CD4-positive, alpha-beta T cell treated with Interleukin-21 for 1 hour (primary cell): ENCODE data around the gene INO80B.
"Not testable (repeated sequence)": the region's sequence is repeated elsewhere in the genome, so short reads cannot be mapped to it uniquely, and the experiment has no call there.

Source experiments
- DNase-seq: peaks from one replicate; pipeline ENCODE4 v3.0.0-alpha.2; 2020

INO80B gene

DNA sequence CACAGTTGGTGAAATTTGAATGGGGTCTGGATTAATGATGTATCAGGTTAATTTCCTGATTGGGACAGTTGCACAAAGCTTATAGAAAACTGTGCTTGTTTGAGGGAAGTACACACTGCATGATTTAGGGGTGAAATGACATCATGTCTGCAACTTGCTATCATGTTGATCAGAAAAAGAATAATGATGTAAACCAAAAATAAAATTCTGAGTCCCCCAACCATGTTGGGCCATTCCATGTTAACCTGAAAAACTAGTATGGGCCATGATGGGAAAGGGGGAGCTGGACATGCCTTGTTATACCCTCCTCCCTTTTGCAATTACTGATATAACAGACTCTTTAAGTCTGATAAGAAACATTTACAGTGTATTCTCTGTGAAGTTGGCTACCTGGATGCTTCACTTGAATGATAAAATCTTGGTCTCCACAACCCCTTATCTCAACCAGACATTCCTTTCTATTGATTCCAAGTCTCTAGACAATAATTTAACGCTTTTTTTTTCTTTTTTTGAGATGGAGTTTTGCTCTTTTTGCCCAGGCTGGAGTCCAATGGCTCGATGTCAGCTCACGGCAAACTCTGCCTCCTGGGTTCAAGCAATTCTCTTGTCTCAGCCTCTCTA lies 4.2 kb upstream of the INO80B start:
- no peak for DNase-seq

DNA sequence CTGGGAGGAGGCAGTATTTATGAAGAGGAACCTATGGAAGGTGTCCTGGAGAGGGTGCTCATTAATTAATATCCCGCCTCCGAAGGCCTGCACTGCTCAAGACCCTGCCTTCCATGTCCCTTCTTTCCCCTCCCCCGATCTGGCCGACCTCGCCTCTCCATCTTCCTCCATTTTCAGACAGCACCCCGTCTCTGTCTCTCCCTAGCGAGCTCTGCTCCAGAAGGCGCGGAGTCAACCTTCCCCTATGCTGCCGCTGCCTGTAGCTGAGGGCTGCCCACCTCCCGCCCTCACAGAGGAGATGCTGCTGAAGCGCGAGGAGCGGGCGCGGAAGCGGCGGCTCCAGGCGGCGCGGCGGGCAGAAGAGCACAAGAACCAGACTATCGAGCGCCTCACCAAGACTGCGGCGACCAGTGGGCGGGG lies 2.3 kb downstream of the INO80B start:
- no peak for DNase-seq

DNA sequence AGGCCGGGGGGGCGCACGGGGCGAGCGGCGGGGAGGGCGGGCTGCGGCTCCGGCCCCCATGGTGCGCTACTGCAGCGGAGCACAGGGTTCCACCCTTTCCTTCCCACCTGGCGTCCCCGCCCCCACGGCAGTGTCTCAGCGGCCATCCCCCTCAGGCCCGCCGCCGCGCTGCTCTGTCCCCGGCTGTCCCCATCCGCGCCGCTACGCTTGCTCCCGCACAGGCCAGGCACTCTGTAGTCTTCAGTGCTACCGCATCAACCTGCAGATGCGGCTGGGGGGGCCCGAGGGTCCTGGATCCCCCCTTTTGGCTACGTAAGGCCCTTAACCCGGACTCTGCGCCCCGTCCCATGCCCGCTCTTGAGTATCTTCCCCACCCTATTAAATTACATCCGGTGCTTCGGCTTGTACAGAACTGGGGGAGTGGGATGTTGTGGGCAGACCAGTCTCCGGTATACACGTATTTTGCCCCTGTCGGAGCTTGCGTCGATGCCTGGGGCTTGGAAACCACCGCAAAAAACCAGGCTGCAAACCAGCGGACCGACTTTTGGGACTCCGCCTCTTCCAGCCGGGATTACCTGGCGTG lies 2.8 kb downstream of the INO80B start:
- peak; percentile 86 for DNase-seq

DNA sequence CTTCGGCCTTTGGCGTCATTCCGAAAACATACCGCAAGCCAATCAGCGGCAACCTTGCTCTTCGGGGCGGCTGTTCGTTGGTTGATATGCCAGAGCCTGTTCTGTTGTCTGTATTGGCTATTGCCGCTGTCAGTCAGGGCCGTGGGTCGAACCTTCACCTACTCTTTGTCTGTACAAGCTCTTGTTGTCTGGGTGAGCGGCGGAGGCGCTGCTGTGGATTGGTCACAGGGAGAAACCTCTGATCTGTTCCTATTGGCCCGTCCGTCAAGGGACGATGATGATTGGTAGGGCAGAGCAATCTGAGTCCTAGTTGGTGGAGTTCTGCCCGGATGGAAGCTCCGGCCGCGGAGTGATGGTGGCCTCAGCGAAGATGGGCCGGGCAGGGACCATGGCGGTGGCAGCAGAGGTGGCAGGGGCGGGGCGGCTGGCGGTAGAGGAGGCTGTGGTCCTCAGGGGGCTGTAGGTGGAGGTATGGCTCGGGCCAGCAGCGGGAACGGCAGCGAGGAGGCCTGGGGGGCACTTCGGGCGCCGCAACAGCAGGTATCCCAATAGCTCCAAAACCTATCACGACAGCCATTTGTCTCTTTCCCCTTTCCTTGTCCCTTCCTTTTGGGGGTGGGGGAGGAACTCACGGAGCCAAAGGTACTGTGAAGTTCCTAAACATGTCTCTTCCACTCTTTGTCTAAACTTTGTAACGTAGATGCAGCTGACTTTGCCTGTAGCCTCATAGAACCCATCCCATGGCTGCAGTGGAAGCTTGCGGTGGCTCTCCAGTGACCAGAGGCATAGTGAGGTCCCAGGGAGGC lies 3.4 kb downstream of the INO80B start, which contains the start of gene WBP1:
Gene WBP1 (plus strand): TSS at position 307 of the 806 bp plus-strand sequence. CDS start 165 bp downstream, at position 472.
- DNase-seq, result peak; percentile 100

DNA sequence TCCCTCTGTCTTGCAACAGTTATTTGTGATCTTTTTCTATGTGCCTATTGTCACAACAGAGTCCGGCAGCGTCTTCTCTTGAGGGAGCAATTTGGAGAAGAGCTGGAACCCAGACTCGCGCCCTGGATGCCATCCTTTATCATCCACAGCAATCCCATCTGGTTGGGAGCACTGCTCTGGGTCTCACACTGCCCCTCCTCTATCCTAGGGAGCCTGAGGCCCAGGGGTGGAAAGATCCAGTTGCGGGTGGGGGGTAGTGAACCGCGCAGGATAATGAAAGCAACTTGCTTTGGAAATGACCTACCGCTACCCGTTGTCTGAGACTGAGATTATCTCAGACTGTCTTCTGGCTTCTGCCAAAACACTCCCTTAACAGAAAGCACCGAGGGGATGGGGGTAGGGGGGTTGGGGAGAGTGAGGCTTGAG lies 4.1 kb downstream of the INO80B start:
- DNase-seq, result no peak

DNA sequence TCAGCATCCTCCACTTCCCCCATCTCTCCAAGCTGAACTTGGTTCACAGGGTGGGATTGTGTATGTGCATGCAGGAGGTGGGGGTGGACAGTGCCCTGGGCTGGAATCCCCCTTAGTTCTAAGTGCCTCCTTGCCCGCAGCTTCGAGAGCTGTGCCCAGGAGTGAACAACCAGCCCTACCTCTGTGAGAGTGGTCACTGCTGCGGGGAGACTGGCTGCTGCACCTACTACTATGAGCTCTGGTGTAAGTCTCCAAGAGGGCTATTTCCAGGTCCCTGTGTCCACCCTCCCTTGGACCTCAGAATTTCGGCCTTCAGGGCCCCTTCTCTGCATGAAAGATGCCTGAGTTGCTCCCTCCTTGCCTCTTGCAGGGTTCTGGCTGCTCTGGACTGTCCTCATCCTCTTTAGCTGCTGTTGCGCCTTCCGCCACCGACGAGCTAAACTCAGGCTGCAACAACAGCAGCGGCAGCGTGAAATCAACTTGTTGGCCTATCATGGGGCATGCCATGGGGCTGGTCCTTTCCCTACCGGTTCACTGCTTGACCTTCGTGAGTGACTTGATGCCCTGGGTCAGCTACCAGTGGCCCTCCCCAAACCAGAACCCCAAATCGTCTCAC lies 4.7 kb downstream of the INO80B start:
- not testable (repeated sequence) for DNase-seq

DNA sequence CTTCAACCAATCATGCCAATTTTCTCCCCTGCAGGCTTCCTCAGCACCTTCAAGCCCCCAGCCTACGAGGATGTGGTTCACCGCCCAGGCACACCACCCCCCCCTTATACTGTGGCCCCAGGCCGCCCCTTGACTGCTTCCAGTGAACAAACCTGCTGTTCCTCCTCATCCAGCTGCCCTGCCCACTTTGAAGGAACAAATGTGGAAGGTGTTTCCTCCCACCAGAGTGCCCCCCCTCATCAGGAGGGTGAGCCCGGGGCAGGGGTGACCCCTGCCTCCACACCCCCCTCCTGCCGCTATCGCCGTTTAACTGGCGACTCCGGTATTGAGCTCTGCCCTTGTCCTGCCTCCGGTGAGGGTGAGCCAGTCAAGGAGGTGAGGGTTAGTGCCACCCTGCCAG lies 5.3 kb downstream of the INO80B start:
- not testable (repeated sequence) for DNase-seq

DNA sequence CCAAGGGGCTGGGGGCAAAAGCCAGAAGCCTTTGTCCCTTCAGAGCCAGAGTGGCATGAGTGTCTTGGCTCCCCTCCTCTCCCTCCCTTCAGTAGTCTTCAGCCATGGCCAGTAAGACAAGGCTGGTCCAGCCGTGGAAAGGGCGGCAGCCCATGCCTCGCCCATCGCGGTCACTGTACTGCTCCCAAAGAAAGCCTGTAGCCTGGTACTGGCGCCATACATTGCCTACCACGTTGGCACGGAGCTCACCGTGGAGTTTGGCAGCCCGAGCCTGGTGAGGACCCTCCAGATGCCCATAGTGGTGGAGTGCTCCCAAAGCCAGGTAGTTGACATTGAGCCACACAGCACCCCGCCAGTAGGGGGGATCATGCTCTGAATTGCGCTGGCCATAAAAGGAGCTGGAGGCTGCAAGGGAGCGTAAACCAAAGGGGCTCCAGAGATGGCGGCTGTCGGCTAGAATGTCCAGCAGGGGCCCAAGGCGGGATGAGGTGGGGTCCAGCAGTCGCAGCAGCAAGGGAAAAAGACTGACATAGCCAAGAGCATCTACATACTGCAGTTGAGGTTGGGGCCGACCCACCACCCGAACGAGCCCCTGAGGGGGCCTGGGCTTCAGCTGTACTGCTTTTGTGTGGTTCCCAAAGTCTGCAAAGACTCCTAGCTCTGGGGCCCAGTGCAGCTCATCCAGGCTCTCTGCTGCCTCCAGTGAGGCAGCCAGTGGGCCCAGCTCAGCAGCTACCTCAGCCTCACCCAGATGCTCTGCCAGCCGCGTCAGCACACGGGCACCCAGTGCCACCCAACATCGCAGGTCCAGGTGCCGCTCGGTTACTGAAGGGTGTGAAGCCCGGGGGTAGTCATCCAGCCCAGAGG lies 6.5 kb downstream of the INO80B start:
- DNase-seq, result no peak

DNA sequence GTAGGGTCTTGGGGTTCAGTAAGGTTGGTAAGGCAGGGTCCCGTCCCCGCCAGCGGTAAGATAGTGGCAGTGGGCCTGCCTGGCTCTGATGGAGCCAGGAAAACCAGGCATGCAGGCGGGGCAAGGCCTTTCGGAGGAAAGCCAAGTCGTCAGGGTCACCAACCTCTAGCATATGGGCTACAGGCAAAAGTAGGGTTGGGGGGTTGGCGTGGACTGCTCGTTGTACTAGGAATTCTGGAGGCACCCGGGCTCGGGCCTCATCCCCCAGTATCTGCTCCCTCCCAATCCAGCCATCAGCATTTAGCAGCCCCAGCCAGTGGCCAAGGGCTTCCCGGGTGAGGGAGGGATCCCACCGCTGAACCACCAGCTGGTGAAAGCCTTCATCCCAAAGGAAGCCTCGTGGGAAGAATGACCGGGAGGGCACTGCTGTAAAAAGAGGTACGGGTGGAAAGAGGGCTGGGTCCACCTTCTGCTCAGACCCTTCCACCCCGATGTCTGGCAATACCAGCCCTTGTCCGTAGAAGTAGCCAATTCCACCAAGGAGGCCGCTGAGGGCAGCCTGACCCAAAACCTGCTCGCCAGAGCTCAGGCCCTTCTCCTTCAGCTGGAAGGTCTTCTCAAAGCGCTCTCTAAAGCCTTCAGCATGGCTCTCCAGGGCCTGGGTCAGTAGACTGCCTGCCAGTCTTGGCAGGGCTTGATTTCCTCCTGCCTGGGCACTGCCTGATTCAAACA lies 7.3 kb downstream of the INO80B start:
- no peak for DNase-seq

DNA sequence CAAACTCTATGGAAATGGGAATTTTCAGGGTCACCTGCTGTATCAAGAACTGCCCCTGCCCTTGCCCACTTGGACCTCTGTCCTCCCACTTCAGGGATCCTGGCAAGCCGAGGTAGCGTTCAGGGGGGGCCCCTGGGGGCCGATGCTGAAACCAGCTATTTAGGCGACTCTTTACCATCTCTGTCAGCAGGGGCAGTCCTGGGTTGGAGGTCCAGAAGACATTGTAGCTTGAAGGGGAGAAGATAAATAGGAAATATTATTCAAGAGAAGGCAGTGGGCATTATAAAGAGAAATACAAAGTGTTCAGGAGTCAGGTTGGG lies 7.9 kb downstream of the INO80B start:
- no peak for DNase-seq

DNA sequence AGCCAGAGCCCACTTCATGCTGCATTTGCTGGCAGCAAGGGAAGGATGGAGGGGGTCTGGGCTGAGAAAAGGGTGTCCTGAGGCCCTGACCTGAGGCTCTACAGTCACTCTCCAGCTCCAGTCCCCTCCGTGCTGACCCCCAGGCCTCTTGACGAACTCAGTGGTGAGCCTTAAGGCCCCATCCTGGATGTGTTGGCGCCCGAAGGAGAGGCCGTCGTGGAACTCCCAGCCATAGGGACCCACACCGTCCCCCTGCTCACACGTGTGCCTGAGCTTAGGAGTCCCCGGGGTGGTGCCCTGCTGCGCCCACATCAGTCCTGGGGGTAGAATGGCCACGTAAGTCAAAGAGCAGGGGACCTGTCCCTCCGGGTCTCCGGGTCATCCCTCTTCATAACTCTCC lies 9.5 kb downstream of the INO80B start:
- DNase-seq, result no peak

DNA sequence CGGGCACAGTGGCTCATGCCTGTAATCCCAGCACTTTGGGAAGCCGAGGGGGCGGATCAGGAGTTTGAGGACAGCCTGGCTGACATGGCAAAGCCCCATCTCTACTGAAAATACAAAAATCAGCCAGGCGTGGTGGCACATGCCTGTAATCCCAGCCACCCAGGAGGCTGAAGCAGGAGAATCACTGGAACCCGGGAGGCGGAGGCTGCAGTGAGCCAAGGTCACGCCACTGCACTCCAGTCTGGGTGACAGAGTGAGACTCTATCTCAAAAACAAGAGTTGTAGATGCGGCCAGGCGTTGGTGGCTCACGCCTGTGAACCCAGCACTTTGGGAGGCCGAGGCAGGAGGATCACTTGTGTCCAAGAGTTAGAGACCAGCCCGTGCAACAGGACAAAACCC lies 15.9 kb downstream of the INO80B start:
- not testable (repeated sequence) for DNase-seq

DNA sequence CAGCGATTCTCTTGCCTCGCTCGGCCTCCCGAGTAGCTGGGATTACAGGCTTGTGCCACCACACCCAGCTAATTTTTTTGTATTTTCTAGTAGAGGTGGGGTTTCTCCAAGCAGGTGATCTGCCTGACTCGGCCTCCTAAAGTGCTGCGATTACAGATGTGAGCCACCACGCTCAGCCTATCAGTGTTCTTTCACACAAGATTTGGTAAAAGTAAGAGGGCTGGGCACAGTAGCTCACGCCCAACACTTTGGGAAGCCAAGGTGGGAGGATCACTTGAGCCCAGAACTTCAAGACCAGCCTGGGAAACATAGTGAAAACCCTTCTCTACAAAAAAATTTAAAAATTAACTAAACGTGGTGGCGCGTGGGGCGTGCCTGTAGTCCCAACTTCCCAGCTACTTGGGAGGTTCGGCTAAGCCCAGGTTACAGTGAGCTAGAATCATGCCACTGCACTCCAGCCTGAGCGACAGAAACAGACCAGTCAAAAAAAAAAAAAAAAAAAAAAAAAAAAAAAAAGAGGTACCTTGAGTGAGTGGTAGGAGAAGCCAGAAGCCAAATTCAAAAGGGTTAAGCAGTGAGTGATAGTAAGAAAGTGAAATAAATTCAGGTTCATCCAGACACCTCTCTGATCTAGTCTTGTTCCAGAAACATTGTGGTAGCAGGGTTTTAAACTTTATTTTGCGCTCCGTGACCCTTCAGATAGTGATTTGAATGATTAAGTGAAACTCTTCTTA lies 16.6 kb downstream of the INO80B start:
- DNase-seq, result no peak

DNA sequence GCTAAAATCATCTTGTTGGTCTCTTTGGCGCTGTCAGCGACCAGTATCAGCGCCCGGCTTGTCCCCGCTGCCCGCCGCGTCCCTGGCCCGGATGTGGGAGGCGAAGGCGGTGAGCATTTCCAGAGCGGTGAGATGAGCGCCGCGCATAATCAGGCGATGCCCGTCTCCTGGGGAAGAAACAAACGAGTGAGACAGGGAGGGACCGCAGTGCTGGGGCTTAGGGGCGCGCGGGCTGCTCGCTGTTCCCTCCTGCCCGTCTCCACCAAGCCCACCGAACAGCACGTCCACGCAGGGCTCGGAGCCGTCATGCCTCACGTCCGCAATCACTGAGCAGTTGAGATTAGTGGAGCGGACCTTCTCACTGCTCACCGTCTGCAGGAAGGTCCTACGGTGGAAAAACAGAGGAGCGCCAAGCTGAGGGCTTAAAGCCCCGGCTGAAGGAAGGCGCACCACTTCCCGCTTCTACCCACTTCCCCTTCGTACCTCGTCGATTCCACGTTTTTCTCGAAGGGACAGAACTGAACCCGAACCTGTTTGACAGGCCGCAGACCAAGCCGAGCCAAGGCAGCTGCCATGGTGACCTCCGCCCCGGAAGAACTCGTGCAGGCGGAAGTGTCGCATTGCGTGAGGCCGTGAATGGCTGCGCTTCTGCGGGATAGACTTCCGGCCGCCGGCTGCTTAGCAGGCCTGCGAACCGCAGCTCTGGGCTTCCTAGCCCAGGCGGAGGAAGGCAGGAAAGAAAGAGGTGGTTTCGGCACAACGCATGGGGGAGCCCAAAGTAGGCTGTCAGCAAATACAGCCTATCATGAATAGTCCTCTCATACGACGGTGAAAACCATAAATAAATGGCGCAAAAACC lies 17.4 kb downstream of the INO80B start, which contains the start of gene MRPL53:
Gene MRPL53 (minus strand): TSS at position 595 of the 859 bp plus-strand sequence. CDS start 20 bp downstream, at position 575.
- peak; percentile 96 for DNase-seq

DNA sequence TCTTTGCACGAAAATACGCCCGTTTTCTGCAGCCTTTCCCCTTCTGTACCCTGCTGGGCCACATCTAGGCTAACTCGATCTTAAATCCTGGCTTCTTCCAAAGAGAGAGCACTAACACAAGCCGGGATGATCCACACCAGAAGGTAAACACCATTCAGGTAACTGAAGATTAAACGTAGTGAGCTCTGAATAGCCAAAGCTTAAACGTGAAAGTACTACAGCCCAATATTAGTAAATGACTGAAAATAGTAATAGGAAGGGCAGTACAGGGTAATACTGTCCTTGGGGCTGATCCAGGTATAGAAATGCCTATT lies 18.0 kb downstream of the INO80B start:
- no peak for DNase-seq

DNA sequence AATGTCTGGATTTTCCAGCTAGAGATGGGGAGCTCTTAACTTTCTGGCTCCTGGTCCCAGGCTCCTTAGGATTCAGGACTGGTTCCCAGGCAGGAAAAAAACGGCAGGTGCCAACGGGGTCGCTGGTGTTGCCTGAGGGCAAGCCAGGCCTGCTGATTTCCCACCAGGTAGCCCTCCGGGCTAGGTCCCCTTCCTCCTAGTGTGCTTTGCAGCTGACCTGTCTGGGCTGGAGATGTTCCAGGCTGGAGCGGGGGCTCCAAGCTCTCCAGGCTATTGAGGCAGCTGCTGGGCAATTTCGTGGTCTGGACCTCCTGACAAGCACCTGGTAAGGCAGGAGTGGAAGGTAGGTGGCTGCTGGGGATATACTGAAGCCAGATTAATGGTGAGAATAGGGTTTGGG lies 19.6 kb downstream of the INO80B start:
- no peak for DNase-seq

DNA sequence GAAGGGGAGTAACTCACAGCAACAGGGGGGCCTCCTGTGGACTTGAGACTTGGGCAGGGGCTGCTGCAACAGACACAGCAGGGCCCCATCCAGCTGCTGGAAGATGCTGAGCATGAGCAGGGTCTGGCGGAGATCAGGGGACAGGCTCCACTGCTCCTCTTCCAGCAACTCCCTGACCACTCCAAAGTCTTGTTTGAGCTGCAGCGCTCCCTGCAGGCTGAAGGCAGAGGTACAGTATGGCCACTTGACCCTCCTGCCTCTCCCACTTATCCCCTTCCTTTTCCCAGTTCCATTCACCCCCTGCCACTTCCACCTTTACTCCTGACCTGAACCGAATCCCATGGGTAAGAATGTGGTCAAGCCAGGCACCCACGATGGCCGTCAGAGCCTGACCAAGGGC lies 20.0 kb downstream of the INO80B start:
- DNase-seq, result no peak

DNA sequence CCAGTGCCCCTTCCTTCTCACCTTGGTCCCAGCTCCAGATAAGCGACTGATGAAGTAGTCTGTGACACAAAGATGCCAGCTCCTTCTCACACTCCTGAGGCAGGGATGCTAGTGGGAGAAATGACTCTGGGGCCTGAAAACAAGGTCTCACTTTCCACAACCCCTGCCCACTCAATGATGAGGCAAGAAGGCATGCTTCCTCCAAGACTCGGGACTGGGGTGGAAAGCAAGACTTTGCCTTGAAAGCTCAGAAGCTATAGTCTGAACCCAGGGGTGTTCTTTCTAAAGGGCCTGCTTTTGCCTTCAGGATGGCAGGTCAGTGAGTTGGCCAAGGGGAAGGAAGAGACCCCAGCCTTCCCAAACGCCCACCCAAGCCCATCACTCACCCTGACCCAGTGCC lies 26.5 kb downstream of the INO80B start:
- no peak for DNase-seq

DNA sequence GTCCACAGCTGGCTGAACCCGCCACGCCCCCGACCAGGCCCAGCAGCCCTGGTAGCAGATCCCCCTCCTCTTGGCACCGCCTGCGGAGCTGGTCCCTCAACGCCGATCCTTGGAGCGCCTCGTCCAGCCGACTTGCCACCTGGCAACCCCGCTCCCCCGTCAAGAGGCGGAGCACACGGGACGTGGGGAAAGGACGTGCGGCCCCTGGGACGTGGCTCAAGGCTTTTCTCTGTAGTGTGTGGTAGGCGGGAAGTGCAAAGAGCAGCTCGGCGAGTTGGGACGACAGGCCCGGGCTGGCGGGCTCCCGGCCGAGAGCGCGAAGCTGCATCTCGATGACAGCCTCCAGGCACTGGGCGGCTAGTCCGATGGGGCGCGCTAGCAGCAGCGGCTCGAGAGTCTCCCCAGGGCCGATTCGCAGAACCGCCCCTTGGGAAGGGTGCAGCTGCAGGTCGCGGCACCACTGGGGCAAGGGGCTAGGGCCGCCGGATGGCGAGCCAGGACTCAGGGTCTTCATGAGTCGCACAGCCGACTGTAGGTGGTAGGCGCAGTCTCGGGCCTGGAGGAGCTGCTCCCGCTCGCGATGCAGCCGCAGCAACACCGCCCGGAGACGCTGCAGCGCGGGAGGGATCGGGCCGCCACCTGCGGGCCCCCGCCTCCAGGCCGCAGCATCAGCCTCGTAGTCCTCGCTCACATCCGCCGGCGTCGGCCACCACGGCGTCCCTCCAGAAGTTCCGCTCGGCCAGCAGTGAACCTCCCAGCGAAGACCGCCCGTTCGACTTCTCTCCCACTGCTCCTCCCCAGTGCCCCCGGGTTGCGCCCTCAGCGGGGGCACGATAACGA lies 27.3 kb downstream of the INO80B start:
- DNase-seq, result peak; percentile 69
